HepG2 (cell line): ENCODE results near the gene CCNYL1. TPM values are rescaled to one million over a fixed set of nuclear protein-coding genes. Genes with fewer than 3 reads are reported as not detected.

Source experiments
- ELF1 ChIP-seq: sonication (generic); formaldehyde crosslinking; IDR thresholded peaks from 2 replicates; pipeline ENCODE4 v1.4.0; 2020; ENCODE audit warnings: missing genetic modification reagents
- ERF ChIP-seq: IDR thresholded peaks from 2 replicates; pipeline ENCODE4 v1.6.1; 2018; ENCODE audit warnings: missing biosample characterization, missing genetic modification reagents
- FOSL2 ChIP-seq: sonication (generic); formaldehyde crosslinking; IDR thresholded peaks from 2 replicates; pipeline ENCODE4 v1.4.0; 2020; ENCODE audit warnings: missing genetic modification reagents
- FOXA1 ChIP-seq, 2 experiments: fragments of 450-650 bp in 1 of 2; sonication (generic) in 1 of 2; formaldehyde crosslinking in 1 of 2; IDR thresholded peaks; 2 replicates each; pipeline versions ENCODE4 v1.4.0 to v1.6.1; 2016 to 2020; ENCODE audit warnings: missing genetic modification reagents in 1 of 2
- ISX ChIP-seq: sonication (generic); formaldehyde crosslinking; conservative IDR thresholded peaks from 2 replicates; pipeline ENCODE4 v1.5.0; 2020; ENCODE audit warnings: missing genetic modification reagents
- KDM2A ChIP-seq: sonication (generic); formaldehyde crosslinking; IDR thresholded peaks from 2 replicates; pipeline ENCODE4 v1.4.0; 2020; ENCODE audit warnings: low read depth, missing genetic modification reagents, borderline replicate concordance
- MXD4 ChIP-seq: IDR thresholded peaks from 2 replicates; pipeline ENCODE4 v1.6.1; 2016; ENCODE audit warnings: mild to moderate bottlenecking, missing biosample characterization, missing genetic modification reagents
- NCOA2 ChIP-seq: sonication (generic); formaldehyde crosslinking; IDR thresholded peaks from 2 replicates; pipeline ENCODE4 v1.8.0; 2022; ENCODE audit warnings: inconsistent platforms
- NFE2 ChIP-seq: sonication (generic); formaldehyde crosslinking; IDR thresholded peaks from 2 replicates; pipeline ENCODE4 v1.4.0; 2020; ENCODE audit warnings: missing genetic modification reagents
- NFIC ChIP-seq: IDR thresholded peaks from 2 replicates; pipeline ENCODE4 v1.6.1; 2012; ENCODE audit warnings: mild to moderate bottlenecking, low read length, inconsistent platforms
- PHF5A ChIP-seq: IDR thresholded peaks from one replicate; pipeline ENCODE4 v1.6.1; 2018; ENCODE audit warnings: low read depth, missing genetic modification reagents; ENCODE audit not compliant: unreplicated experiment
- PTBP1 ChIP-seq: fragments of 200-400 bp; formaldehyde crosslinking; IDR thresholded peaks from 2 replicates; pipeline ENCODE4 v1.6.1; 2018; ENCODE audit warnings: low read length, low read depth; ENCODE audit not compliant: poor library complexity, severe bottlenecking
- RXRB ChIP-seq: IDR thresholded peaks from 2 replicates; pipeline ENCODE4 v1.6.1; 2016; ENCODE audit warnings: borderline replicate concordance, missing genetic modification reagents, missing compliant biosample characterization
- ZBTB4 ChIP-seq: sonication (generic); formaldehyde crosslinking; IDR thresholded peaks from 2 replicates; pipeline ENCODE4 v1.4.0; 2020; ENCODE audit warnings: missing genetic modification reagents, mild to moderate bottlenecking, borderline replicate concordance
- ZEB1 ChIP-seq: IDR thresholded peaks from 2 replicates; pipeline ENCODE4 v1.6.1; 2012; ENCODE audit warnings: mild to moderate bottlenecking, low read depth, inconsistent platforms; ENCODE audit not compliant: insufficient replicate concordance
- ZHX2 ChIP-seq, 2 experiments: sonication (generic) in 1 of 2; formaldehyde crosslinking in 1 of 2; IDR thresholded peaks; 2 replicates each; pipeline versions ENCODE4 v1.6.1 to v1.9.0; 2014 to 2022; ENCODE audit warnings: antibody characterized with exemption in 1 of 2, borderline replicate concordance in 1 of 2, inconsistent platforms in 1 of 2, low read depth in 1 of 2, missing genetic modification reagents in 1 of 2
- polyA plus RNA-seq, 8 experiments: library from polyadenylated mRNA; depleted of rRNA in 3 of 8; stranded (reverse) in 7 of 8; unstranded in 1 of 8; fragments of >200 nt; fragmentation: Illumina TruSeq in 4 of 8; extraction: Trizol in 4 of 8; gene quantifications; 2 replicates each; pipeline versions ENCODE4 v1.2.1 to v1.2.3, GENCODE V29; 2011 to 2016; ENCODE audit warnings: low read depth in 4 of 8, missing spikeins in 1 of 8, mixed read lengths in 1 of 8; ENCODE audit not compliant: insufficient read depth in 1 of 8
- total RNA-seq, 5 experiments: library from RNA; depleted of rRNA; stranded (reverse); fragments of >200 nt; fragmentation: Illumina TruSeq; extraction: Trizol; gene quantifications; 2 replicates each; pipeline ENCODE4 v1.2.3, GENCODE V29; 2016; ENCODE audit warnings: low read depth in 1 of 5
- TF ChIP-seq, protein P1 (sequence below): IDR thresholded peaks from 2 replicates; pipeline ENCODE4 v1.6.1; 2016; ENCODE audit warnings: mild to moderate bottlenecking

Gene CCNYL1
- total and polyA plus RNA-seq, 2 of the 13 experiments (the other 11 are each of a cell fraction or from before 2014, with no cell fraction given): 12.5 to 16.2 TPM

- peak; percentile 36; the same call in 1 of the 2 replicates for TF ChIP-seq ZHX2 (IDR thresholded peaks at IDR 0.05; ENCODE audit: low read depth)
- no peak for TF ChIP-seq ZHX2 (CRISPR knock-in tag; IDR thresholded peaks at IDR 0.05; ENCODE audit: borderline replicate concordance)
- TF ChIP-seq KDM2A (CRISPR knock-in tag): peak; percentile 37; the same call in 1 of the 2 replicates
- TF ChIP-seq PHF5A (CRISPR knock-in tag): no peak
- TF ChIP-seq ERF: no peak
- peak; percentile 94 for TF ChIP-seq FOSL2 (CRISPR knock-in tag)
- peak; percentile 51; the same call in 1 of the 2 replicates for TF ChIP-seq ZBTB4 (CRISPR knock-in tag)
- no peak for TF ChIP-seq FOXA1 (IDR thresholded peaks at IDR 0.05)
- TF ChIP-seq FOXA1 (CRISPR knock-in tag; IDR thresholded peaks at IDR 0.05): peak; percentile 64
- 0 out of 2 replicates have a peak, but pooled peaks have one; percentile 24 for TF ChIP-seq MXD4 (CRISPR knock-in tag)
- no peak for TF ChIP-seq ZEB1
- peak; percentile 70; the same call in 1 of the 2 replicates for TF ChIP-seq NFE2 (CRISPR knock-in tag)
- TF ChIP-seq, protein P1, sequence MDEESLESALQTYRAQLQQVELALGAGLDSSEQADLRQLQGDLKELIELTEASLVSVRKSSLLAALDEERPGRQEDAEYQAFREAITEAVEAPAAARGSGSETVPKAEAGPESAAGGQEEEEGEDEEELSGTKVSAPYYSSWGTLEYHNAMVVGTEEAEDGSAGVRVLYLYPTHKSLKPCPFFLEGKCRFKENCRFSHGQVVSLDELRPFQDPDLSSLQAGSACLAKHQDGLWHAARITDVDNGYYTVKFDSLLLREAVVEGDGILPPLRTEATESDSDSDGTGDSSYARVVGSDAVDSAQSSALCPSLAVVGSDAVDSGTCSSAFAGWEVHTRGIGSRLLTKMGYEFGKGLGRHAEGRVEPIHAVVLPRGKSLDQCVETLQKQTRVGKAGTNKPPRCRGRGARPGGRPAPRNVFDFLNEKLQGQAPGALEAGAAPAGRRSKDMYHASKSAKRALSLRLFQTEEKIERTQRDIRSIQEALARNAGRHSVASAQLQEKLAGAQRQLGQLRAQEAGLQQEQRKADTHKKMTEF: peak; percentile 76
- TF ChIP-seq RXRB (CRISPR knock-in tag): peak; percentile 68
- peak; percentile 86 for TF ChIP-seq NCOA2 (CRISPR knock-in tag)
- peak; percentile 63; the same call in 1 of the 2 replicates for TF ChIP-seq NFIC
- no peak for TF ChIP-seq ELF1
- no peak for TF ChIP-seq ISX (CRISPR knock-in tag)
- TF ChIP-seq PTBP1: no peak
These were observed 36.5 kb downstream of the CCNYL1 start (continued) for GRCh38 chr2:207747653-207748560.
